SK-N-MC (cell line): ENCODE data around the gene ZNF175.

Experiments
- EZH2 ChIP-seq: fragments of 200-600 bp; sonication (generic); IDR thresholded peaks from one replicate; pipeline ENCODE4 v1.6.1; 2017; ENCODE audit warnings: antibody characterized with exemption
- FOXP2 ChIP-seq: optimal IDR thresholded peaks from 2 replicates; pipeline ENCODE3; 2011; ENCODE audit warnings: mild to moderate bottlenecking, moderate library complexity; ENCODE audit not compliant: insufficient read depth; ENCODE audit errors: extremely low read length, control extremely low read depth
- POLR2AphosphoS5 ChIP-seq: IDR thresholded peaks from 2 replicates; pipeline ENCODE4 v1.6.1; 2012; ENCODE audit warnings: mild to moderate bottlenecking, low read depth, low read length, borderline replicate concordance

DNA sequence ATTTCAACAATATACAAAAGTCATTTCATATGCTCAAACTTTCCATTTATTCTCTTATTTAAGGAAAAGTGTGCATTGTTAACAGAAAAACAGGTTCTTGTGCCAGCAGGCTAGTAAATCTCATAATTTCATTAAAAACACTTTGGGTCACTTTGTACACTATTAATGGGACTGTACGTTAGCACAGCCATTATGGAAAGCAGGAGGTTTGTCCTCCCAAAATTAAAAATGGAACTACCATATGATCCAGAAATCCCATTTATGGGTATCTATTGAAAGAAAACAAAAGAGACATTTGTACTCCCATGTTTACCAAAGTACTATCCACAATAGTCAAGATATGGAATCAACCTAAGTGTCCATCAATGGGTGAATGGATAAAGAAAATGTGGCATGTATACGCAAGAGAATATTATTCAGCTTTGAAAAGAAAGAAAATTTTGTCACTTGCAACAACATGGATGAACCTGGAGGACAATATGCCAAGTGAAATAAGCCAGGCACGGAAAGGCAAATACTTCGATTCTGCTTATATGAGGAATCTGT is 31.2 kb upstream of the ZNF175 start:
- TF ChIP-seq EZH2 (no peak), POLR2AphosphoS5 (no peak), FOXP2 (no peak)
